Esophagus squamous epithelium (tissue), 5 donors: ENCODE data around the gene PLXDC1. TPM values are rescaled to one million over a fixed set of nuclear protein-coding genes. Genes with fewer than 3 reads are reported as not detected.

Source experiments
- DNase-seq: peaks from one replicate; lab custom pipeline; 2025; lab: John Stamatoyannopoulos, UW
- H3K27ac ChIP-seq, 4 donors: fragments of 200-600 bp; sonication (generic); one replicate each; pipeline ENCODE4 v1.5.1; 2016 to 2019; ENCODE audit warnings: mild to moderate bottlenecking in 1 of 4
- H3K27me3 ChIP-seq, 4 donors: fragments of 200-600 bp; sonication (generic); 1 replicate in 3 of 4; 2 replicates in 1 of 4; pipeline versions ENCODE4 v1.5.1 to v1.6.0; 2017 to 2021; ENCODE audit warnings: antibody characterized with exemption in 1 of 4
- H3K36me3 ChIP-seq, 3 donors: fragments of 200-600 bp; sonication (generic); one replicate each; pipeline ENCODE4 v1.5.1; 2016 to 2019
- H3K4me1 ChIP-seq, 3 donors: fragments of 200-600 bp; sonication (generic); one replicate each; pipeline ENCODE4 v1.5.1; 2017 to 2019
- H3K4me3 ChIP-seq, 4 donors: fragments of 200-600 bp; sonication (generic); 1 replicate in 3 of 4; 2 replicates in 1 of 4; pipeline ENCODE4 v1.5.1; 2016 to 2019; ENCODE audit warnings: mild to moderate bottlenecking in 2 of 4, moderate library complexity in 1 of 4
- H3K9me3 ChIP-seq, 3 donors: fragments of 200-600 bp; sonication (generic); one replicate each; pipeline ENCODE4 v1.5.1; 2016 to 2019
- CTCF ChIP-seq, 6 experiments: fragments of 450-650 bp in 4 of 6; fragments of 200-600 bp in 2 of 6; sonication (generic) in 2 of 6; IDR thresholded peaks; one replicate each; pipeline ENCODE4 v1.5.1; 2016 to 2019; ENCODE audit warnings: antibody characterized with exemption in 6 of 6, mild to moderate bottlenecking in 4 of 6, moderate library complexity in 4 of 6
- POLR2A ChIP-seq, 4 donors: fragments of 450-650 bp; IDR thresholded peaks; one replicate each; pipeline ENCODE4 v1.6.1; 2017; ENCODE audit warnings: antibody characterized with exemption in 4 of 4, mild to moderate bottlenecking in 4 of 4, moderate library complexity in 3 of 4
- WGBS, 2 donors: methylation state at CpG; one replicate each; pipeline ENCODE4 v1.1.5; 2018; 5-methylcytosine and 5-hydroxymethylcytosine counted together
- intact Hi-C: fragments of 100-400 bp; cut with DNase I; formaldehyde crosslinking; loops from one replicate; pipeline ENCODE4 v1.15.0; 2022
- small RNA-seq, 4 donors: library from RNA; depleted of rRNA; stranded (forward); fragments of <200 nt; gene quantifications; one replicate each; pipeline ENCODE3, GENCODE V24; 2016
- total RNA-seq, 4 donors: library from RNA; depleted of rRNA; stranded (reverse); fragments of >200 nt; gene quantifications; one replicate each; pipeline ENCODE4 v1.1.0, GENCODE V29; 2016
- donor health status: DM: yes; HTN: yes; CAD: no.

Gene PLXDC1
- total RNA-seq, 4 donors from 2014 or later: 1.2 to 7.2 (median 4.6) TPM

DNA sequence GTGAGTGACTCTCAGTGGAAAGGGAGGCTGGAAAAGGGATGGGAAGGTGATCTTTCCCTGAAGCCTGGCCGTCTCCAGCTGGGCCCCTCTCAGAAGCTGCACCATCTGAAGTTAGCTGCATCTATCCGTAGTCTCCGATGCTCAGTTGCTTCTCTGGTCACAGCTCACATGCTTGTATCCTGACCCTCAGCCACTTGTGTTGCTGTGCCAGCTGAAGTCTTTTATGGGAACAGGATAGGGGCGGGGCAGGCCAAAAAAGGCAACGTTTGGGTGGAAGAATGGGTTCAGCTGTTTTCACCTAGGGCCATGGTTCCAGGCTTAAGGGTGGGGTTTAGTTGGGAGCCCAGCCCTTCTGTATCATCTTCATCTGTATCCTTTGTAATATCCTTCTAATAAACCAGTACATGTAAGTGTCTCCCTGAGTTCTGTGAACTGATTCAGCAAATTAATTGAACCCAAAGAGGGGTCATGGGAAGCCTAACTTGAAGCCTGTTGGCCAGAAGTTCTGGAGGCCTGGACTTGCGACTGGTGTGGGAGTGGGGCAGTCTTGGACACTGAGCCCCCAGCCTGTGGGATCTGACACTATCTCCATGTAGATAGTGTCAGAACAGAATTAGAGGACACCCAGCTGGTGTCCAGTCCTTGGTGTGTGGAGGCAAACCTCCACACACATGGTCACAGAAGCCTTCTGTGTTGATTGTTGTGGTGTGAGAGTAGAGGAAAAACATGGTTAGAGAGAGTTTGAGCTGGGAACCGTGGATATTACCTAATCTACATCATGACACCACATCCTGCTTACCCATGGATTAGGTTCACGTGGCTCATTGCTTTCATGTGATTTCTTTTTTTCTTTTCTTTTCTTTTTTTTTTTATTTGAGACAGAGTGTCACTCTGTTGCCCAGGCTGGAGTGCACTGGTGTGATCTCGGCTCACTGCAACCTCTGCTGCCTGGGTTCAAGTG is 135.0 kb downstream of the PLXDC1 start:
- H3K36me3 ChIP-seq: no peaks in the 10 kb centered on the region
- DNase-seq: no peak
- WGBS, 2 donors: 53 to 60% methylated on average over 8 of the region's 9 CpGs
- H3K4me3 ChIP-seq: no peak overlapping the region
- H3K9me3 ChIP-seq: no peaks in the 10 kb centered on the region
- H3K27me3 ChIP-seq: no peaks in the 10 kb centered on the region
- intact Hi-C loops: no loop called here
- TF ChIP-seq CTCF (IDR thresholded peaks at IDR 0.05) (no peak), POLR2A (IDR thresholded peaks at IDR 0.05) (no peak)
- H3K4me1 ChIP-seq: peaks cover 18 to 52% (median 31%) of the 10 kb centered on the region in 3 donors
- peak overlapping the region in 2 of 4 donors; percentile 6 to 18 for H3K27ac ChIP-seq

GRCh38 chr17:39015546-39015935 is 135.9 kb downstream of the PLXDC1 start:
- peak overlapping the region in 1 of 4 donors; percentile 55 for H3K27ac ChIP-seq
- no peak for DNase-seq
- H3K9me3 ChIP-seq: no peaks in the 10 kb centered on the region
- H3K4me1 ChIP-seq: peaks cover 18 to 52% (median 31%) of the 10 kb centered on the region in 3 donors
- H3K27me3 ChIP-seq: no peaks in the 10 kb centered on the region
- H3K4me3 ChIP-seq: no peak overlapping the region
- H3K36me3 ChIP-seq: no peaks in the 10 kb centered on the region
- intact Hi-C loops: no loop called here
- no peak for TF ChIP-seq POLR2A (IDR thresholded peaks at IDR 0.05)
- TF ChIP-seq CTCF (IDR thresholded peaks at IDR 0.05): no peak
- WGBS, 2 donors: 94% methylated on average over 3 to 10 of the region's 11 CpGs

- Histone ChIP-seq H3K9me3 (no peaks in the 10 kb centered on the region), H3K36me3 (no peaks in the 10 kb centered on the region), H3K27me3 (no peaks in the 10 kb centered on the region), H3K27ac (peak overlapping the region in 3 of 4 donors; percentile 38 to 55 (median 55)), H3K4me3 (no peak overlapping the region), H3K4me1 (peaks cover 18 to 52% (median 31%) of the 10 kb centered on the region in 3 donors)
- intact Hi-C loops: no loop called here
- no peak for DNase-seq
- 70 to 85% methylated on average over 9 to 13 of the region's 13 CpGs for WGBS, 2 donors
- TF ChIP-seq CTCF (IDR thresholded peaks at IDR 0.05): no peak
- TF ChIP-seq POLR2A (IDR thresholded peaks at IDR 0.05): no peak
Observed at GRCh38 chr17:39014795-39015545, 136.5 kb downstream of the PLXDC1 start.

DNA sequence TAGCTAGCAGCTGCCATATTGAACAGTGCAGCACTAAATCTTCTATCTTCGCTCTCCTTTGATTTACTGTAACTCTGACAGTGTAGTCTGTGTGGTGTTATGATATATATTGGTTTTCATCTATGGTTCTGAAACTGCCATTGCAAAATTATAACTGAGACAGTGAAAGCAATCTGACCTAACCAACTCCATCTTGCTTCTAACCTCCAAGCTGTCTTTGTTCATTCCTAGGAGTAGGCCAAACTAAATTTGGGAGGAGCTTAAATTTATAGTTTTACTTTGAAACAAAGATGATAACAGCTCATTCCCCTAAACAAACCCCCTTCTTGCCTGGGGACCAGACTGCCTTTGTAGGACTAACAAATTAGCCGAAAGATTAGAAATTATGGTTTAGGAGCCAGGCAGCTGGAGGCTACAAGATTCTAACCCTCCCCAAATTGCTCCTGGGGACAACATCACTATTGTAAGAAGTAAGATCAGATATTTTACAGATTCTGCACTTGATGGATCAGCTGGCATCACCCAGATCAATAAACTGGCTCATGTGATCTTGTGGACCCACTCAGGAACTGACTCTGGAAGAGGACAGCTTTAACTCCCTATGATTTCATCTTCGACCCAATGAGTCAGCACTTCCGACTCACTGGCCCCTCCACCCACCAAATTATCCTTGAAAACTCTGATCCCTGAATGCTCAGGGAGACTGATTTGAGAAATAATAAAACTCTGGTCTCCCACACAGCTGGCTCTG is 137.2 kb downstream of the PLXDC1 start:
- intact Hi-C loops: no loop called here
- Histone ChIP-seq H3K36me3 (no peaks in the 10 kb centered on the region), H3K4me3 (no peak overlapping the region), H3K27me3 (no peaks in the 10 kb centered on the region), H3K9me3 (no peaks in the 10 kb centered on the region), H3K4me1 (peaks cover 18 to 51% (median 31%) of the 10 kb centered on the region in 3 donors), H3K27ac (peak overlapping the region in 3 of 4 donors; percentile 38 to 55 (median 55))
- WGBS, 2 donors: 59 to 70% methylated on average over 4 of the region's 4 CpGs
- DNase-seq: no peak
- no peak for TF ChIP-seq CTCF (IDR thresholded peaks at IDR 0.05)
- TF ChIP-seq POLR2A (IDR thresholded peaks at IDR 0.05): no peak

Small RNAs within 50 kb of the gene (small RNA-seq; reads per million reads assigned to genes)
- 0 reads per million in 4 donors for gene AC091178.1

Other genes with a start within 250 kb of the PLXDC1 start
- not detected for gene FBXO47, start 184.2 kb downstream of the PLXDC1 start, total RNA-seq
- not detected for gene ARL5C, start 14.5 kb upstream of the PLXDC1 start, total RNA-seq
- gene CACNB1, start 46.0 kb upstream of the PLXDC1 start, total RNA-seq: 1 to 10 TPM in 2 of 4 donors, under 1 TPM in 2; 0.53 to 3.6 (median 0.99) TPM
- gene RPL19, start 48.6 kb upstream of the PLXDC1 start, total RNA-seq: 1,000 to 10,000 TPM; 1,949 to 3,028 (median 2,392) TPM
- gene STAC2, start 74.3 kb upstream of the PLXDC1 start, total RNA-seq: under 1 TPM in 2 of 4 donors, not detected in 2; 0.18 to 0.19 TPM
- 10 to 100 TPM in 1 of 4 donors, 1 to 10 TPM in 3; 5.0 to 10.3 (median 6.8) TPM for gene FBXL20, start 250.0 kb upstream of the PLXDC1 start, total RNA-seq